OCI-LY7 (cell line): ENCODE data around the gene RASAL3.

ENCODE experiments used
- EZH2phosphoT487 ChIP-seq: fragments of 200-600 bp; sonication (generic); IDR thresholded peaks from 2 replicates; pipeline ENCODE4 v1.6.1; 2018; ENCODE audit warnings: low read depth, borderline replicate concordance, mild to moderate bottlenecking, mixed run types, antibody characterized with exemption, low read length, moderate library complexity, mixed read lengths
- TF ChIP-seq, protein P1 (sequence below): fragments of 200-600 bp; sonication (generic); conservative IDR thresholded peaks from 2 replicates; pipeline ENCODE4 v1.5.1; 2014; ENCODE audit warnings: mild to moderate bottlenecking, antibody characterized with exemption, low read length, moderate library complexity, mixed read lengths

DNA sequence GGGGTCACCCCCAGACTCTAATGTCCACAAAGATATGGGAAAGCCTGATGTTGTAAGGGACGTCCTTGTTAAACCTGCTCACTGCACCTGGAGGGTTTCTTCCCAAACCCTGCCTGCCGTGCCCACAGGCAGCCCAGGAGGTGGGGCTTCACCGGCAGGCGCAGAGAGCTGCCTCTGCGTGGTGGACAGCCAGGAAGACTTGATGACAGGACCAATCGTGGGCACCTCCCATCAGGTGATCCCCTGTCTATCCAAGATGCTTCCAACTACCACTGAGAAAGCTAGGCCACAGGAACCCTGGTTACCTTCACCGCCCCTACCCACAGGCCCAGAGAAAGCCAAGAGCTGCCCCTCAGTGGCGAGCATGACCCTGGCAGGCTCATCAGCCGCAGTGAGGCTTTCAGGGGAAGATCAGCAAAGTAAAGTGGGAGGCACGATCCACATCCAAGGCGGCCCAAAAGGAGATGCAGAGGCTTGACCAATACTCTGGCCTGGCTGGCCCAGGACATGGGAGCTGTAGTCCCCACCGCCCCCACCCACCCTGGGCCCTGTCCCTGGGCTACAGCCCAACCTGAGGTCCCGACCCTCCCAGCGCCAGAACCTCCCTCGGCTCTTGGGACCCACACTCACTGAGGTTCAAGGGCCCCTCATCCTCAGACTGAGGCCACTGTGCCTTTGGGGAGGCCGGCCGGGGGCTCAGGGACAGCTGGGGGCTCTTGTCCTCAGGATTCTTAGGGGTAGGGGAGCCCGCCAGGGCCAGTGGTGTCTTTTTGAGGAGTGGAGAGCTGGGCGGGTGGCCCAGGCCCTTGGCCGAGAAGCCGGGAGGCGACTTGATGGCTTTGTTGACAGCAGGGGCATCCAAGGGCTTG, 35.2 kb downstream of the RASAL3 start:
- TF ChIP-seq, protein P1, sequence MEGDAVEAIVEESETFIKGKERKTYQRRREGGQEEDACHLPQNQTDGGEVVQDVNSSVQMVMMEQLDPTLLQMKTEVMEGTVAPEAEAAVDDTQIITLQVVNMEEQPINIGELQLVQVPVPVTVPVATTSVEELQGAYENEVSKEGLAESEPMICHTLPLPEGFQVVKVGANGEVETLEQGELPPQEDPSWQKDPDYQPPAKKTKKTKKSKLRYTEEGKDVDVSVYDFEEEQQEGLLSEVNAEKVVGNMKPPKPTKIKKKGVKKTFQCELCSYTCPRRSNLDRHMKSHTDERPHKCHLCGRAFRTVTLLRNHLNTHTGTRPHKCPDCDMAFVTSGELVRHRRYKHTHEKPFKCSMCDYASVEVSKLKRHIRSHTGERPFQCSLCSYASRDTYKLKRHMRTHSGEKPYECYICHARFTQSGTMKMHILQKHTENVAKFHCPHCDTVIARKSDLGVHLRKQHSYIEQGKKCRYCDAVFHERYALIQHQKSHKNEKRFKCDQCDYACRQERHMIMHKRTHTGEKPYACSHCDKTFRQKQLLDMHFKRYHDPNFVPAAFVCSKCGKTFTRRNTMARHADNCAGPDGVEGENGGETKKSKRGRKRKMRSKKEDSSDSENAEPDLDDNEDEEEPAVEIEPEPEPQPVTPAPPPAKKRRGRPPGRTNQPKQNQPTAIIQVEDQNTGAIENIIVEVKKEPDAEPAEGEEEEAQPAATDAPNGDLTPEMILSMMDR, result no peak
- TF ChIP-seq EZH2phosphoT487, result no peak
